ENCODE results near the gene TERT. TPM values are rescaled to one million over a fixed set of nuclear protein-coding genes. Genes with fewer than 3 reads are reported as not detected.

The TERT gene
- total and polyA plus RNA-seq, 2 of the 8 experiments (the other 6 are each of a cell fraction or from before 2014, with no cell fraction given), result 13.1 to 23.1 TPM

DNA sequence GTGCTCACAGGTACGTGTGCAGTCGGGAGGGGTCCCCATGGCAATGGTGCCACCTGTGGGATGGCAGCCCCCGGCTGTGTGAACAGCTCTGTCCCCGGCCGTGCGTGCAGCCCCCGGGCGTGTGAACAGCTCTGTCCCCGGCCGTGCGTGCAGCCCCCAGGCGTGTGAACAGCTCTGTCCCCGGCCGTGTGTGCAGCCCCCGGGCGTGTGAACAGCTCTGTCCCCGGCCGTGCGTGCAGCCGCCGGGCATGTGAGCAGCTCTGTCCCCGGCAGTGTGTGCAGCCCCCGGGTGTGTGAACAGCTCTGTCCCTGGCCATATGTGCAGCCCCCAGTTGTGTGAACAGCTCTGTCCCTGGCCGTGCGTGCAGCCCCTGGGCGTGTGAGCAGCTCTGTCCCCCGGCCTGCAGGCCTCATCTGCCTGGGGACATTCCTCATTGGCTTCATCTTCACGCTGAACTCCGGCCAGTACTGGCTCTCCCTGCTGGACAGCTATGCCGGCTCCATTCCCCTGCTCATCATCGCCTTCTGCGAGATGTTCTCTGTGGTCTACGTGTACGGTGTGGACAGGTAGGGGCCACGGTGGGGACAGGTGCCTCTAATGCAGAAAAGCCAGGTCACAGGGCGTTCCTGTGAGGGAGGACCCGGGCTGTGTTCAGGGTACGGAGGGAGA, 75.6 kb downstream of the TERT start (continued):
- TF ChIP-seq, protein P1, sequence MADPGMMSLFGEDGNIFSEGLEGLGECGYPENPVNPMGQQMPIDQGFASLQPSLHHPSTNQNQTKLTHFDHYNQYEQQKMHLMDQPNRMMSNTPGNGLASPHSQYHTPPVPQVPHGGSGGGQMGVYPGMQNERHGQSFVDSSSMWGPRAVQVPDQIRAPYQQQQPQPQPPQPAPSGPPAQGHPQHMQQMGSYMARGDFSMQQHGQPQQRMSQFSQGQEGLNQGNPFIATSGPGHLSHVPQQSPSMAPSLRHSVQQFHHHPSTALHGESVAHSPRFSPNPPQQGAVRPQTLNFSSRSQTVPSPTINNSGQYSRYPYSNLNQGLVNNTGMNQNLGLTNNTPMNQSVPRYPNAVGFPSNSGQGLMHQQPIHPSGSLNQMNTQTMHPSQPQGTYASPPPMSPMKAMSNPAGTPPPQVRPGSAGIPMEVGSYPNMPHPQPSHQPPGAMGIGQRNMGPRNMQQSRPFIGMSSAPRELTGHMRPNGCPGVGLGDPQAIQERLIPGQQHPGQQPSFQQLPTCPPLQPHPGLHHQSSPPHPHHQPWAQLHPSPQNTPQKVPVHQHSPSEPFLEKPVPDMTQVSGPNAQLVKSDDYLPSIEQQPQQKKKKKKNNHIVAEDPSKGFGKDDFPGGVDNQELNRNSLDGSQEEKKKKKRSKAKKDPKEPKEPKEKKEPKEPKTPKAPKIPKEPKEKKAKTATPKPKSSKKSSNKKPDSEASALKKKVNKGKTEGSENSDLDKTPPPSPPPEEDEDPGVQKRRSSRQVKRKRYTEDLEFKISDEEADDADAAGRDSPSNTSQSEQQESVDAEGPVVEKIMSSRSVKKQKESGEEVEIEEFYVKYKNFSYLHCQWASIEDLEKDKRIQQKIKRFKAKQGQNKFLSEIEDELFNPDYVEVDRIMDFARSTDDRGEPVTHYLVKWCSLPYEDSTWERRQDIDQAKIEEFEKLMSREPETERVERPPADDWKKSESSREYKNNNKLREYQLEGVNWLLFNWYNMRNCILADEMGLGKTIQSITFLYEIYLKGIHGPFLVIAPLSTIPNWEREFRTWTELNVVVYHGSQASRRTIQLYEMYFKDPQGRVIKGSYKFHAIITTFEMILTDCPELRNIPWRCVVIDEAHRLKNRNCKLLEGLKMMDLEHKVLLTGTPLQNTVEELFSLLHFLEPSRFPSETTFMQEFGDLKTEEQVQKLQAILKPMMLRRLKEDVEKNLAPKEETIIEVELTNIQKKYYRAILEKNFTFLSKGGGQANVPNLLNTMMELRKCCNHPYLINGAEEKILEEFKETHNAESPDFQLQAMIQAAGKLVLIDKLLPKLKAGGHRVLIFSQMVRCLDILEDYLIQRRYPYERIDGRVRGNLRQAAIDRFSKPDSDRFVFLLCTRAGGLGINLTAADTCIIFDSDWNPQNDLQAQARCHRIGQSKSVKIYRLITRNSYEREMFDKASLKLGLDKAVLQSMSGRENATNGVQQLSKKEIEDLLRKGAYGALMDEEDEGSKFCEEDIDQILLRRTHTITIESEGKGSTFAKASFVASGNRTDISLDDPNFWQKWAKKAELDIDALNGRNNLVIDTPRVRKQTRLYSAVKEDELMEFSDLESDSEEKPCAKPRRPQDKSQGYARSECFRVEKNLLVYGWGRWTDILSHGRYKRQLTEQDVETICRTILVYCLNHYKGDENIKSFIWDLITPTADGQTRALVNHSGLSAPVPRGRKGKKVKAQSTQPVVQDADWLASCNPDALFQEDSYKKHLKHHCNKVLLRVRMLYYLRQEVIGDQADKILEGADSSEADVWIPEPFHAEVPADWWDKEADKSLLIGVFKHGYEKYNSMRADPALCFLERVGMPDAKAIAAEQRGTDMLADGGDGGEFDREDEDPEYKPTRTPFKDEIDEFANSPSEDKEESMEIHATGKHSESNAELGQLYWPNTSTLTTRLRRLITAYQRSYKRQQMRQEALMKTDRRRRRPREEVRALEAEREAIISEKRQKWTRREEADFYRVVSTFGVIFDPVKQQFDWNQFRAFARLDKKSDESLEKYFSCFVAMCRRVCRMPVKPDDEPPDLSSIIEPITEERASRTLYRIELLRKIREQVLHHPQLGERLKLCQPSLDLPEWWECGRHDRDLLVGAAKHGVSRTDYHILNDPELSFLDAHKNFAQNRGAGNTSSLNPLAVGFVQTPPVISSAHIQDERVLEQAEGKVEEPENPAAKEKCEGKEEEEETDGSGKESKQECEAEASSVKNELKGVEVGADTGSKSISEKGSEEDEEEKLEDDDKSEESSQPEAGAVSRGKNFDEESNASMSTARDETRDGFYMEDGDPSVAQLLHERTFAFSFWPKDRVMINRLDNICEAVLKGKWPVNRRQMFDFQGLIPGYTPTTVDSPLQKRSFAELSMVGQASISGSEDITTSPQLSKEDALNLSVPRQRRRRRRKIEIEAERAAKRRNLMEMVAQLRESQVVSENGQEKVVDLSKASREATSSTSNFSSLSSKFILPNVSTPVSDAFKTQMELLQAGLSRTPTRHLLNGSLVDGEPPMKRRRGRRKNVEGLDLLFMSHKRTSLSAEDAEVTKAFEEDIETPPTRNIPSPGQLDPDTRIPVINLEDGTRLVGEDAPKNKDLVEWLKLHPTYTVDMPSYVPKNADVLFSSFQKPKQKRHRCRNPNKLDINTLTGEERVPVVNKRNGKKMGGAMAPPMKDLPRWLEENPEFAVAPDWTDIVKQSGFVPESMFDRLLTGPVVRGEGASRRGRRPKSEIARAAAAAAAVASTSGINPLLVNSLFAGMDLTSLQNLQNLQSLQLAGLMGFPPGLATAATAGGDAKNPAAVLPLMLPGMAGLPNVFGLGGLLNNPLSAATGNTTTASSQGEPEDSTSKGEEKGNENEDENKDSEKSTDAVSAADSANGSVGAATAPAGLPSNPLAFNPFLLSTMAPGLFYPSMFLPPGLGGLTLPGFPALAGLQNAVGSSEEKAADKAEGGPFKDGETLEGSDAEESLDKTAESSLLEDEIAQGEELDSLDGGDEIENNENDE (IDR thresholded peaks at IDR 0.05; ENCODE audit: insufficient replicate concordance, low read length), result no peak
- TF ChIP-seq RFX5 (IDR thresholded peaks at IDR 0.05; ENCODE audit: borderline replicate concordance, low read depth, low read length), result no peak
- TF ChIP-seq USF2 (IDR thresholded peaks at IDR 0.05; ENCODE audit: low read length), result no peak
- no peak for TF ChIP-seq SP4 (IDR thresholded peaks at IDR 0.05; ENCODE audit: low read length)
- TF ChIP-seq RXRA (IDR thresholded peaks at IDR 0.05; ENCODE audit: insufficient read depth, low read depth, low read length), result no peak
- no peak for TF ChIP-seq EZH2 (IDR thresholded peaks at IDR 0.05; ENCODE audit: low read depth, low read length, severe bottlenecking)
